ELF-1 (cell line): ENCODE data around the gene PCDHGB4.
"Not testable (repeated sequence)": the region's sequence is repeated elsewhere in the genome, so short reads cannot be mapped to it uniquely, and the experiment has no call there.

Experiments used
- DNase-seq: peaks from one replicate; pipeline ENCODE4 v3.0.0-alpha.2; 2016; ENCODE audit warnings: low read depth, low spot score

The PCDHGB4 gene

GRCh38 chr5:141398608-141399007, 11.1 kb downstream of the PCDHGB4 start:
- DNase-seq, result no peak

- DNase-seq, result no peak
Observed at GRCh38 chr5:141399555-141400258, 12.2 kb downstream of the PCDHGB4 start.

DNA sequence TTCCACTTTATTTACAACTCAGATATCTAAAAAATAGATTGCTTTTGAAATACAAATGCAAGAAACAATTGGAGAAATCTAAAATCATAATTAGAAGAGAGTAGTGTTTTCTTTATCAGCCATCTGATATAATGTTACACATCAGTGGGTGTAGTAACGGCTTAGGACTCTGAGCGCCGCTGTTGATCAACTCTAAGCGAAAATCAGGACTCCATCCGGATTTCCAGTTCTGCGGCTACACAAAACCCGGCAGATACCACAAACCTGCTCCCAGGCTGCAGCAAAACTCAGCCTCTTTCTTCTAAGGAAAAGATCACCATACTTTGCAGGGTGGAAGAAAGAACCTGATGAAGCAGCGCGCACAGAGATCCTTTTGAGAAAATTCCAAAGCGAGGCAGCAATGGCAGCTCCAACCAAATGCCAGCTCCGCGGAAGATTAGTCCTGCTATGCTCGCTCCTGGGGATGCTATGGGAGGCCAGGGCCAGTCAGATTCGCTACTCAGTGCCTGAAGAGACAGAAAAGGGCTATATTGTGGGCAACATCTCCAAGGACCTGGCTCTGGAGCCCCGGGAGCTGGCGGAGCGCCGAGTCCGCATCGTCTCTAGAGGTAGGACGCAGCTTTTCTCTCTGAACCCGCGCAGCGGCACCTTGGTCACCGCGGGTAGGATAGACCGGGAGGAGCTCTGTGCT, 15.2 kb downstream of the PCDHGB4 start, which contains the start of gene PCDHGA9:
Gene PCDHGA9 (plus strand): TSS at position 226 of the 691 bp plus-strand sequence. CDS start 175 bp downstream, at position 401.
- DNase-seq, result no peak

DNA sequence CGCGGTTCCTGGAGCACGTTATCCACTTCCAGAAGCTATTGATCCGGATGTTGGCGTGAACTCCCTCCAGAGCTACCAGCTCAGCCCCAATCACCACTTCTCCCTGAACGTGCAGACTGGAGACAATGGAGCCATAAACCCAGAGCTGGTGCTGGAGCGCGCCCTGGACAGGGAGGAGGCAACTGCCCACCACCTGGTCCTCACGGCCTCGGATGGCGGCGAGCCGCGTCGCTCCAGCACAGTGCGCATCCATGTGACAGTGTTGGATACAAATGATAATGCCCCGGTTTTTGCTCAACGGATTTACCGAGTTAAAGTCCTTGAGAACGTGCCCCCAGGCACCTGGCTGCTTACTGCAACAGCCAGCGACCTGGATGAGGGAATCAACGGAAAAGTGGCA, 15.9 kb downstream of the PCDHGB4 start:
- DNase-seq, result no peak

DNA sequence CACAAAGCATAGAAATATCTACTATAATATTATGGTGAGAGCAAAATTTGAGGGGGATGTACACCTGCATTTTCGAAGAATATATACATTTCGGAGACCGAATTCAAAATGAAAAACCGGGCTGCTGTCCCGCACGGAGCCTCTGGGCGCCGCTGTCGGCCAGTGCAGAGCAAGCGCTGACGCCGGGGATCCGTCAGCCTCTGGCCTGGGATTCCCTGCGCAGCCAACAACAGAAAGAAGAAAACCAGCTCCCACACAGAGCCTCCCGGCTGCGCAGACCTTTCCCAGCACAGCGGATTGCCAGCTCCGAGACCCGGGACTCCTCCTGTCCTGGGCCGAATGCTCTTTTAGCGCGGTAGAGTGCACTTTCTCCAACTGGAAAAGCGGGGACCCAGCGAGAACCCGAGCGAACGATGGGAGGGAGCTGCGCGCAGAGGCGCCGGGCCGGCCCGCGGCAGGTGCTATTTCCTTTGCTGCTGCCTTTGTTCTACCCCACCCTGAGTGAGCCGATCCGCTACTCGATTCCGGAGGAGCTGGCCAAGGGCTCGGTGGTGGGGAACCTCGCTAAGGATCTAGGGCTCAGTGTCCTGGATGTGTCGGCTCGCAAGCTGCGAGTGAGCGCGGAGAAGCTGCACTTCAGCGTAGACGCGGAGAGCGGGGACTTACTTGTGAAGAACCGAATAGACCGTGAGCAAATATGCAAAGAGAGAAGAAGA, 20.4 kb downstream of the PCDHGB4 start, which contains the start of gene PCDHGB6:
Gene PCDHGB6 (plus strand): TSS at position 232 of the 716 bp plus-strand sequence. CDS start 182 bp downstream, at position 414.
- DNase-seq, result peak; percentile 82

DNA sequence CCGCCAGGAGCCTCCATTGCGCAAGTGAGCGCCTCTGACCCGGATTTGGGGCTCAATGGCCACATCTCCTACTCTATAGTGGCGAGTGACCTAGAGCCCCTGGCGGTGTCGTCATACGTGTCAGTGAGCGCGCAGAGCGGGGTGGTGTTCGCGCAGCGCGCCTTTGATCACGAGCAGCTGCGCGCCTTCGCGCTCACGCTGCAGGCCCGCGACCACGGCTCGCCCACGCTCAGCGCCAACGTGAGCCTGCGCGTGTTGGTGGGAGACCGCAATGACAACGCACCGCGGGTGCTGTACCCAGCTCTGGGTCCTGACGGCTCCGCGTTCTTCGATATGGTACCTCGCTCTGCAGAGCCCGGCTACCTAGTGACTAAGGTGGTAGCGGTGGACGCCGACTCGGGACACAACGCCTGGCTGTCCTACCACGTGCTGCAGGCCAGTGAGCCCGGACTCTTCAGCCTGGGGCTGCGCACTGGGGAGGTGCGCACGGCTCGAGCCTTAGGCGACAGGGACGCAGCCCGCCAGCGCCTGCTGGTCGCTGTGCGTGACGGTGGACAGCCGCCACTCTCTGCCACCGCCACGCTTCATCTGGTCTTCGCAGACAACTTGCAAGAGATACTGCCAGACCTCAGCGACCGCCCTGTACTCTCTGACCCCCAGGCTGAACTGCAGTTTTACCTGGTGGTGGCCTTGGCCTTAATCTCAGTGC, 22.3 kb downstream of the PCDHGB4 start:
- DNase-seq, result no peak

GRCh38 chr5:141411575-141411974, 24.1 kb downstream of the PCDHGB4 start:
- DNase-seq, result no peak

DNA sequence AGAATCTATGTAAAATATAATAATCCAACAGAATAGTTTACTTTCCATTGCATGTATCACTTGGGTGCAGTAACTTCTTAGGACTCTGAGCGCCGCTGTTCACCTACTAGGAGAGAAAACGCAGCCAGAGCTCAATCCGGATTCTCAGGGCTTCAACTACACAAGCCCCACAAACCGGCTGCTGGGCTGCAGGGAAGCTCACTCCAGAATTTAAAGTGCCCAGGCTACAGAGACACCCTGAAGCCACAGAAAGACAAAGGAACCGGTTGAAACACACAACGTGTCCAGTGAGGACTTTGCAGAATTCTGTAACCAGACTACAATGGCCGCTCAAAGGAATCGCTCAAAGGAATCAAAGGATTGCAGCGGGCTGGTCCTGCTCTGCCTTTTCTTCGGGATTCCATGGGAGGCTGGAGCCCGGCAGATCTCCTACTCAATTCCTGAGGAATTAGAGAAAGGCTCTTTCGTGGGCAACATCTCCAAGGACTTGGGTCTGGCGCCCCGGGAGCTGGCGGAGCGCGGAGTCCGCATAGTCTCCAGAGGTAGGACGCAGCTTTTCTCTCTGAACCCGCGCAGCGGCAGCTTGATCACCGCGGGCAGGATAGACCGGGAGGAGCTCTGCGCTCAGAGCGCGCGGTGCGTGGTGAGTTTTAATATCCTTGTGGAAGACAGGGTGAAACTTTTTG, 25.5 kb downstream of the PCDHGB4 start, which contains the start of gene PCDHGA10:
Gene PCDHGA10 (plus strand): TSS at position 134 of the 686 bp plus-strand sequence. CDS start 189 bp downstream, at position 323.
- peak; percentile 74 for DNase-seq

DNA sequence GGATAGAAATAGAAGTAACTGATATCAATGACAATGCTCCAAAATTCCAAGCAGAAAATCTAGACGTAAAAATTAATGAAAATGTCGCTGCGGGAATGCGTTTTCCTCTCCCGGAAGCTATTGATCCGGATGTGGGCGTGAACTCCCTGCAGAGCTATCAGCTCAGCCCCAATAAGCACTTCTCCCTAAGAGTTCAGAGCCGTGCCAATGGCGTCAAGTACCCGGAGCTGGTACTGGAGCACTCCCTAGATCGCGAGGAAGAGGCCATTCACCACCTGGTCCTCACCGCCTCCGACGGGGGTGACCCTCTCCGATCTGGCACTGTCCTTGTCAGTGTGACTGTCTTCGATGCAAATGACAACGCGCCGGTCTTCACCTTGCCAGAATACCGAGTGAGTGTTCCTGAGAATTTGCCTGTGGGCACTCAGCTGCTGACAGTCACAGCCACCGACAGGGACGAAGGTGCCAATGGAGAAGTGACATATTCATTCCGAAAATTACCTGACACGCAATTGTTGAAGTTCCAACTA, 26.1 kb downstream of the PCDHGB4 start:
- peak; percentile 42 for DNase-seq

DNA sequence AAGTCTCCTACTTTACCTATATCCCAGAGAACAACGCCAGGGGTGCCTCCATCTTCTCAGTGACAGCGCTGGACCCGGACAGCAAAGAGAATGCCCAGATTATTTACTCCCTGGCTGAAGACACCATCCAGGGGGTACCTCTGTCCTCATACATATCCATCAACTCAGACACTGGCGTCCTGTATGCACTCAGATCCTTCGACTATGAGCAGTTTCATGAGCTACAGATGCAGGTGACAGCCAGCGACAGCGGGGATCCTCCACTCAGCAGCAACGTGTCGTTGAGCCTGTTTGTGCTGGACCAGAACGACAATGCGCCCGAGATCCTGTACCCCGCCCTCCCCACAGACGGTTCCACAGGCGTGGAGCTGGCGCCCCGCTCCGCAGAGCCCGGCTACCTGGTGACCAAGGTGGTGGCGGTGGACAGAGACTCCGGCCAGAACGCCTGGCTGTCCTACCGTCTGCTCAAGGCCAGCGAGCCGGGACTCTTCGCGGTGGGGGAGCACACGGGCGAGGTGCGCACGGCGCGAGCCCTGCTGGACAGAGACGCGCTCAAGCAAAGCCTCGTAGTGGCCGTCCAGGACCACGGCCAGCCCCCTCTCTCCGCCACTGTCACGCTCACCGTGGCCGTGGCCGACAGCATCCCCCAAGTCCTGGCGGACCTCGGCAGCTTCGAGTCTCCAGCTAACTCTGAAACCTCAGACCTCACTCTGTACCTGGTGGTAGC, 27.2 kb downstream of the PCDHGB4 start:
- not testable (repeated sequence) for DNase-seq

DNA sequence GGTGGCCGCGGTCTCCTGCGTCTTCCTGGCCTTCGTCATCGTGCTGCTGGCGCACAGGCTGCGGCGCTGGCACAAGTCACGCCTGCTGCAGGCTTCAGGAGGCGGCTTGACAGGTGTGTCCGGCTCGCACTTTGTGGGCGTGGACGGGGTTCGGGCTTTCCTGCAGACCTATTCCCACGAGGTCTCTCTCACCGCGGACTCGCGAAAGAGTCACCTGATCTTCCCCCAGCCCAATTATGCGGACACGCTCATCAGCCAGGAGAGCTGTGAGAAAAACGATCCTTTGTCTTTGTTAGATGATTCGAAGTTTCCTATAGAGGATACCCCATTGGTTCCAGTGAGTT, 27.7 kb downstream of the PCDHGB4 start:
- not testable (repeated sequence) for DNase-seq

GRCh38 chr5:141417494-141418172, 30.1 kb downstream of the PCDHGB4 start, which contains the start of gene PCDHGB7:
PCDHGB7 (plus strand) TSS chr5:141417677; CDS start chr5:141417860, 183 bp downstream.
- DNase-seq, result peak; percentile 91

DNA sequence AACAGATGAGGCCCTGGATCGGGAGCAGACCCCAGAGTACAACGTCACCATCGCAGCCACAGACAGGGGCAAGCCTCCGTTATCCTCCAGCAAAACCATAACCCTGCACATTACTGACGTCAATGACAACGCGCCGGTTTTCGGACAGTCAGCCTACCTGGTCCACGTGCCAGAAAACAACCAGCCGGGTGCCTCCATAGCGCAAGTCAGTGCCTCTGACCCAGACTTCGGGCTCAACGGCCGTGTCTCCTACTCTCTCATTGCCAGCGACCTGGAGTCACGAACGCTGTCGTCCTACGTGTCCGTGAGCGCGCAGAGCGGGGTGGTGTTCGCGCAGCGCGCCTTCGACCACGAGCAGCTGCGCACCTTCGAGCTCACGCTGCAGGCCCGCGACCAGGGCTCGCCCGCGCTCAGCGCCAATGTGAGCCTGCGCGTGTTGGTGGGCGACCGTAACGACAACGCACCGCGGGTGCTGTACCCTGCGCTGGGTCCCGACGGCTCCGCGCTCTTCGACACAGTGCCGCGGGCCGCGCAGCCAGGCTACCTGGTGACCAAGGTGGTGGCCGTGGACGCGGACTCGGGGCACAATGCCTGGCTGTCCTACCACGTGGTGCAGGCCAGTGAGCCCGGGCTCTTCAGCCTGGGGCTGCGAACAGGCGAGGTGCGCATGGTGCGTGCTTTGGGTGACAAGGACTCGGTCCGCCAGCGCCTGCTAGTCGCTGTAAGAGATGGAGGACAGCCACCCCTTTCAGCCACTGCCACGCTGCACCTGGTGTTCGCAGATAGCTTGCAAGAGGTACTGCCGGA, 31.8 kb downstream of the PCDHGB4 start:
- DNase-seq, result no peak

DNA sequence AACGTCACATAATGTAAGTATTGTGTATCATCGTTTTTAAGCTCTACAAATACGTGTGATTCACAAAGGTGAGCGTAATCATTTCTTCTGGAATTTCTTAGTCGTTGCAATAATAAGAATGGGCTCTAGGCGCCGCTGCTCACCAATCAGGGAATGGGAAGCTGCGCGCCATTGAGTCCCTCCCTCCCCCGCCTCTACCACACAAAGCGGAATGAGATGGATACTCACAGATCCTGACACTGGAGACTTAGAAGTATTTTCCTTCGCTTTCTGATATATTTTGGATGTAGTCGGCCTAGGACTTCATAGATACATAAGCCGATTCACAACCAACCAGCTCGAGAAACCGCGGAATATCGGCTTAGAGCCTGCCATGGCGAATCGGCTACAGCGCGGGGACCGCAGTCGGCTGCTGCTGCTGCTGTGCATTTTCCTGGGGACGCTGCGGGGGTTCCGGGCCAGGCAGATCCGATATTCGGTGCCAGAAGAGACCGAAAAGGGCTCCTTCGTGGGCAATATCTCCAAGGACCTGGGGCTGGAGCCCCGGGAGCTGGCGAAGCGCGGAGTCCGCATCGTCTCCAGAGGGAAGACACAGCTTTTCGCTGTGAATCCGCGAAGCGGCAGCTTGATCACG, 33.5 kb downstream of the PCDHGB4 start, which contains the start of gene PCDHGA11:
Gene PCDHGA11 (plus strand): TSS at position 197 of the 634 bp plus-strand sequence. CDS start 177 bp downstream, at position 374.
- DNase-seq, result peak; percentile 78

- no peak for DNase-seq
Observed at GRCh38 chr5:141421489-141421855, 34.0 kb downstream of the PCDHGB4 start.

DNA sequence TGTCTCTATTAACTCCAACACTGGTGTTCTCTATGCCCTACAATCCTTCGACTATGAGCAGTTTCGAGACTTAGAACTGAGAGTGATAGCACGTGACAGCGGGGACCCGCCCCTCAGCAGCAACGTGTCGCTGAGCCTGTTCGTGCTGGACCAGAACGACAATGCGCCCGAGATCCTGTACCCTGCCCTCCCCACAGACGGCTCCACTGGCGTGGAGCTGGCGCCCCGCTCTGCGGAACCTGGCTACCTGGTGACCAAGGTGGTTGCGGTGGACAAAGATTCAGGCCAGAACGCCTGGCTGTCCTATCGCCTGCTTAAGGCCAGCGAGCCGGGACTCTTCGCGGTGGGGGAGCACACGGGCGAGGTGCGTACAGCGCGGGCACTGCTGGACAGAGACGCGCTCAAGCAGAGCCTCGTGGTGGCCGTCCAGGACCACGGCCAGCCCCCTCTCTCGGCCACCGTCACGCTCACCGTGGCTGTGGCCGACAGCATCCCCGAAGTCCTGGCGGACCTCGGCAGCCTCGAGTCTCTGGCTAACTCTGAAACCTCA, 35.3 kb downstream of the PCDHGB4 start:
- DNase-seq, result no peak

DNA sequence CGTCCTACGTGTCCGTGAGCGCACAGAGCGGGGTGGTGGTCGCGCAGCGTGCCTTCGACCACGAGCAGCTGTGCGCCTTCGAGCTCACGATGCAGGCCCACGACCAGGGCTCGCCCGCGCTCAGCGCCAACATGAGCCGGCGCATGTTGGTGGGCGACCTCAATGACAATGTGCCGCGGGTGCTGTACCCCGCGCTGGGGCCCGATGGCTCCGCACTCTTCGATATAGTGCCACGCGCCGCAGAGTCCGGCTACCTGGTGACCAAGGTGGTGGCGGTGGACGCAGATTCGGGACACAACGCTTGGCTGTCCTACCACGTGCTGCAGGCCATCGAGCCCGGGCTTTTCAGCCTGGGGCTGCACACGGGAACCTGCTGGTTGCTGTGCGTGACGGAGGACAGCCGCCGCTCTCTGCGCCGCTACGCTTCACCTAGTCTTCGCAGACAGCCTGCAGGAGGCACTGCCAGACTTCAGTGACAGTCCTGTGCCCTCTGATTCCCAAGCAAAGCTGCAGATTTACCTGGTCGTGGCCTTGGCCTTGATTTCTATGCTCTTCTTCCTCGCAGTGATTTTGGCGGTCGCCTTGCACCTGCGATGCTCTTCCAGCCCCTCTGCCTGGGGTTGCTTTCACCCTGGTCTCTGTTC, 40.4 kb downstream of the PCDHGB4 start:
- DNase-seq, result no peak
